B cell (primary cell): ENCODE data around the gene XPNPEP3. TPM values are rescaled to one million over a fixed set of nuclear protein-coding genes. Genes with fewer than 3 reads are reported as not detected.

Experiments used
- ATAC-seq: fragments of 200-7000 bp; cut with Tn5 transposase; one replicate; pipeline ENCODE4 v1.10.0; 2021; ENCODE audit warnings: low read depth, mild to moderate bottlenecking, moderate number of reproducible peaks, moderate library complexity
- CTCF ChIA-PET: fragments of 350-600 bp; sonication (Branson Sonifier 250); formaldehyde crosslinking; loops from one replicate; lab custom pipeline; 2021; ENCODE audit warnings: antibody characterized with exemption, inconsistent platforms; lab: Charles Lee
- POLR2A ChIA-PET: fragments of 350-600 bp; sonication (Branson Sonifier 250); formaldehyde crosslinking; loops from one replicate; lab custom pipeline; 2021; ENCODE audit warnings: antibody characterized with exemption; lab: Charles Lee
- DNase-seq: peaks from one replicate; pipeline ENCODE4 v3.0.0; 2013
- H2AFZ ChIP-seq: 2 replicates; pipeline ENCODE4 v1.6.1; 2012; ENCODE audit warnings: mild to moderate bottlenecking, low read depth, low read length; ENCODE audit not compliant: insufficient read depth, poor library complexity, severe bottlenecking
- H3K27ac ChIP-seq, 2 donors: 1 replicate in 1 of 2; 2 replicates in 1 of 2; pipeline ENCODE4 v1.5.1; 2012 to 2013; ENCODE audit warnings: low read length in 2 of 2, mild to moderate bottlenecking in 2 of 2, moderate library complexity in 1 of 2
- H3K27me3 ChIP-seq, 4 experiments: fragments of 200-600 bp in 1 of 4; sonication (generic) in 1 of 4; replicated peaks in 1 of 4; 1 replicate in 2 of 4; 2 replicates in 2 of 4; pipeline versions ENCODE4 v1.6.1 to v1.7.0; 2013 to 2016; ENCODE audit warnings: low read length in 3 of 4, mild to moderate bottlenecking in 2 of 4, mixed read lengths in 1 of 4, moderate library complexity in 1 of 4; ENCODE audit not compliant: insufficient read depth in 4 of 4, control insufficient read depth in 3 of 4; ENCODE audit errors: control extremely low read depth in 1 of 4
- H3K36me3 ChIP-seq, 2 experiments: replicated peaks in 1 of 2; 1 replicate in 1 of 2; 2 replicates in 1 of 2; pipeline versions ENCODE4 v1.6.1 to v1.7.1; 2013; ENCODE audit warnings: low read length in 1 of 2; ENCODE audit not compliant: insufficient read depth in 2 of 2, control insufficient read depth in 1 of 2; ENCODE audit errors: control extremely low read depth in 1 of 2, extremely low read depth in 1 of 2
- H3K4me1 ChIP-seq, 2 donors: fragments of 200-600 bp in 1 of 2; sonication (generic) in 1 of 2; 1 replicate in 1 of 2; 2 replicates in 1 of 2; pipeline versions ENCODE4 v1.5.1 to v1.6.1; 2013 to 2017; ENCODE audit warnings: low read length in 2 of 2; ENCODE audit not compliant: control insufficient read depth in 2 of 2, insufficient read depth in 2 of 2
- H3K4me2 ChIP-seq: replicated peaks from 2 replicates; pipeline ENCODE3; 2012; ENCODE audit warnings: mild to moderate bottlenecking, low read depth, low read length; ENCODE audit not compliant: poor library complexity, severe bottlenecking
- H3K4me3 ChIP-seq, 5 experiments: fragments of 200-600 bp in 1 of 5; sonication (generic) in 1 of 5; 1 replicate in 3 of 5; 2 replicates in 2 of 5; pipeline versions ENCODE4 v1.5.1 to v1.7.0; 2011 to 2016; ENCODE audit warnings: low read length in 4 of 5, mild to moderate bottlenecking in 4 of 5, low read depth in 2 of 5, control low read depth in 1 of 5, moderate library complexity in 1 of 5; ENCODE audit not compliant: insufficient read depth in 1 of 5; ENCODE audit errors: control extremely low read depth in 1 of 5, extremely low read depth in 1 of 5
- H3K79me2 ChIP-seq: fragments of 200-600 bp; sonication (generic); one replicate; pipeline ENCODE4 v1.6.0; 2016; ENCODE audit warnings: low read length; ENCODE audit not compliant: control insufficient read depth, insufficient read depth
- H3K9ac ChIP-seq: fragments of 200-600 bp; sonication (generic); 2 replicates; pipeline ENCODE4 v1.6.1; 2017; ENCODE audit warnings: mild to moderate bottlenecking, low read length, moderate library complexity
- H3K9me3 ChIP-seq, 3 donors: one replicate each; pipeline versions ENCODE4 v1.6.1 to v1.7.1; 2013; ENCODE audit warnings: low read length in 2 of 3; ENCODE audit not compliant: control insufficient read depth in 2 of 3, insufficient read depth in 1 of 3; ENCODE audit errors: control extremely low read depth in 1 of 3
- H4K20me1 ChIP-seq: 2 replicates; pipeline ENCODE4 v1.6.0; 2012; ENCODE audit warnings: mild to moderate bottlenecking, low read length; ENCODE audit not compliant: insufficient read depth, control insufficient read depth, poor library complexity, severe bottlenecking
- H3K27ac Mint-ChIP-seq: one replicate; pipeline ENCODE4 v1.8.0; 2021; ENCODE audit warnings: mixed read lengths
- H3K27me3 Mint-ChIP-seq: one replicate; pipeline ENCODE4 v1.8.0; 2021; ENCODE audit warnings: mixed read lengths
- H3K4me1 Mint-ChIP-seq: one replicate; pipeline ENCODE4 v1.8.0; 2021; ENCODE audit warnings: mixed read lengths
- H3K4me3 Mint-ChIP-seq: one replicate; pipeline ENCODE4 v1.8.0; 2021; ENCODE audit warnings: mixed read lengths
- H3K9me3 Mint-ChIP-seq: one replicate; pipeline ENCODE4 v1.8.0; 2022; ENCODE audit warnings: mixed read lengths; ENCODE audit not compliant: insufficient read depth
- EZH2 ChIP-seq: IDR thresholded peaks from 2 replicates; pipeline ENCODE4 v1.6.1; 2012; ENCODE audit warnings: borderline replicate concordance, low read depth, mild to moderate bottlenecking, moderate library complexity, low read length; ENCODE audit not compliant: insufficient read depth, poor library complexity, severe bottlenecking
- WGBS: methylation state at CpG from one replicate; pipeline ENCODE4 v1.1.5; 2013; ENCODE audit warnings: missing lambda C conversion rate; ENCODE audit not compliant: insufficient coverage; 5-methylcytosine and 5-hydroxymethylcytosine counted together
- intact Hi-C: fragments of 100-400 bp; cut with micrococcal nuclease; formaldehyde crosslinking; loops from one replicate; pipeline ENCODE4 v1.10.0; 2022
- polyA plus RNA-seq: library from polyadenylated mRNA; depleted of rRNA; stranded (reverse); fragments of >200 nt; gene quantifications from 2 replicates; pipeline ENCODE4 v1.2.3, GENCODE V29; 2012
- total RNA-seq, 2 donors: library from RNA; stranded (reverse); fragments of 120-200 nt in 1 of 2; gene quantifications; 1 replicate in 1 of 2; 2 replicates in 1 of 2; pipeline versions ENCODE4 v1.2.3 to v1.2.4, GENCODE V29; 2013 to 2022
- TF ChIP-seq, protein P1 (sequence below): fragments of 200-600 bp; IDR thresholded peaks from one replicate; pipeline ENCODE4 v1.8.0; 2022; ENCODE audit warnings: antibody characterized with exemption, mild to moderate bottlenecking

The XPNPEP3 gene
- total and polyA plus RNA-seq, 2 donors (not counting 1 experiment from before 2014, with no cell fraction given), result 7.9 to 18.9 TPM

DNA sequence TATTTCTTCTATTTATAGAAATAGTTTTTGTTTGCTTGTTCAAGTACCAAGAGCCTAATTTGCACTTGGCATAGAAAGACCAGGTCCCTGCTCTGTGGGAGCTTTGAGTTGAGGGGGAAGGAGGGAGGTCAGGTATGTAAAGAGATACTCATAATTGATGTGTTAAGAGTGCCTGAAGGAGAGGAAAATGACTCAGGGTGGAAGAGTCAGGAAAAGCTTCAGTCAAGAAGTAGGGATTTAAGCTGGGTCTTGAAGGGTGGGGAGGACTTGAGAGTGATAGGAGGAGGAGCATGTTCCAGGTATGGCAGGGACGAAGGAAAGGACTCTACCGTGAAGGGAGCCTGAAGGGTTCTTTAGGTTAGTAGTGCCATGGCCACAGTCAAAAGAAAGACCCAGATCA lies 103.2 kb downstream of the XPNPEP3 start:
- 100% methylated on average over 1 of the region's 2 CpGs for WGBS
- Mint-ChIP-seq H3K9me3 (no peaks in the 10 kb centered on the region), H3K4me3 (no peak overlapping the region), H3K4me1 (peaks cover 4% of the 10 kb centered on the region), H3K27ac (no peak overlapping the region), H3K27me3 (no peaks in the 10 kb centered on the region)
- Histone ChIP-seq H3K9ac (no peak overlapping the region), H3K27me3 (no peaks in the 10 kb centered on the region), H3K4me2 (no peak overlapping the region), H3K36me3 (peaks cover 4 to 49% of the 10 kb centered on the region in 2 experiments), H3K4me1 (no peaks in the 10 kb centered on the region), H3K9me3 (no peaks in the 10 kb centered on the region), H3K79me2 (peaks cover 93% of the 10 kb centered on the region), H4K20me1 (peaks cover 44% of the 10 kb centered on the region), H2AFZ (no peak overlapping the region), H3K4me3 (no peak overlapping the region), H3K27ac (peak overlapping the region in 1 of 2 donors; percentile 48)
- CTCF ChIA-PET, result interaction anchor here (1.0 to 1.7 kb wide), 2 partner anchors 9 to 37 kb away, joined by 5 read pairs; partner anchors contain the start of gene RBX1
- ATAC-seq (no peak), DNase-seq (no peak)
- intact Hi-C loops, result no loop called here
- TF ChIP-seq EZH2, result no peak
- TF ChIP-seq, protein P1, sequence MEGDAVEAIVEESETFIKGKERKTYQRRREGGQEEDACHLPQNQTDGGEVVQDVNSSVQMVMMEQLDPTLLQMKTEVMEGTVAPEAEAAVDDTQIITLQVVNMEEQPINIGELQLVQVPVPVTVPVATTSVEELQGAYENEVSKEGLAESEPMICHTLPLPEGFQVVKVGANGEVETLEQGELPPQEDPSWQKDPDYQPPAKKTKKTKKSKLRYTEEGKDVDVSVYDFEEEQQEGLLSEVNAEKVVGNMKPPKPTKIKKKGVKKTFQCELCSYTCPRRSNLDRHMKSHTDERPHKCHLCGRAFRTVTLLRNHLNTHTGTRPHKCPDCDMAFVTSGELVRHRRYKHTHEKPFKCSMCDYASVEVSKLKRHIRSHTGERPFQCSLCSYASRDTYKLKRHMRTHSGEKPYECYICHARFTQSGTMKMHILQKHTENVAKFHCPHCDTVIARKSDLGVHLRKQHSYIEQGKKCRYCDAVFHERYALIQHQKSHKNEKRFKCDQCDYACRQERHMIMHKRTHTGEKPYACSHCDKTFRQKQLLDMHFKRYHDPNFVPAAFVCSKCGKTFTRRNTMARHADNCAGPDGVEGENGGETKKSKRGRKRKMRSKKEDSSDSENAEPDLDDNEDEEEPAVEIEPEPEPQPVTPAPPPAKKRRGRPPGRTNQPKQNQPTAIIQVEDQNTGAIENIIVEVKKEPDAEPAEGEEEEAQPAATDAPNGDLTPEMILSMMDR, result no peak
- POLR2A ChIA-PET, result interaction anchor here (0.6 kb wide), 1 partner anchor 9 kb away, joined by 6 read pairs; the partner anchor contains the start of gene RBX1

DNA sequence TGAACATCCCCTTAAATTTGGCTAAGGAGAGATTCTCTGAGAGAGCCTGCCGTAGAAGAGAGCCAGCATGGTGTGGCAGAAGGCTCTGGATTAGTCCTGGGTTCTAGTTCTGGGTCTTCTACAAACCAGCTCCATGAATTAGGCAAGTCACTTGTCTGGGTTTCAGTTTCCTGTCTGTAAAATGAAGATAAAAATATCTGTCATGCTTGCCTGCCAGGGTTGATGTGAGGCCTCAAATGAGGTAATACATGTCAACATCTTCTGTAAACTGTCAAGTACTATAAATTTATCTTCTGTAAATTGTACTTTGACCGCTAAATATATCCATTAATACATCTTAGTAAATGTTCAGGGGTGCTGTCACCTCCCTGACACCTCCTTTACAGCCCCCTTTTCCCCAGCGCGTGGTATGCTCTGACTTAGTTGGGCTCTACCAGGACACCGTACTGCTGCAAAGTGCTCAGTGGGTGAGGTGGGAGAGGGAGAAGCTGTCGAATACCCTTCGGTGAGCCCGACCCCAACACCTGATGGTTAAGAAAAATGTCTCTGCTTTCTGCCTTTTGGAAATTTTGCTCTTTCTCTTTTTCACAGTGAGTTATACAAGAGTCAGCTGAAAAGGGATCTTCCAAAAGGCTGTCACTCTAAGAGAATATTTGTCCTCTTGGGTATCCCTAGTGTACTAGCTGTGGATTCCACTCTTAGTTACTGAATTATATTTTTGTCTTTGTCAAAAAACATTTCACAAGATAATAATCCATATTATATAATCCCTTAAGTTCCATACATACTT lies 109.2 kb downstream of the XPNPEP3 start:
- Histone ChIP-seq H3K9me3 (no peaks in the 10 kb centered on the region), H3K4me3 (no peak overlapping the region), H3K27me3 (no peaks in the 10 kb centered on the region), H3K36me3 (peaks cover 15 to 61% of the 10 kb centered on the region in 2 experiments), H3K79me2 (peaks cover 46% of the 10 kb centered on the region), H4K20me1 (peaks cover 23% of the 10 kb centered on the region), H2AFZ (no peak overlapping the region), H3K4me1 (peaks cover 4 to 6% of the 10 kb centered on the region in 2 donors), H3K4me2 (no peak overlapping the region), H3K27ac (peak overlapping the region in 1 of 2 donors; percentile 57), H3K9ac (no peak overlapping the region)
- no peak overlapping the region for H3K4me3 Mint-ChIP-seq
- no peaks in the 10 kb centered on the region for H3K9me3 Mint-ChIP-seq
- H3K27me3 Mint-ChIP-seq, result no peaks in the 10 kb centered on the region
- 100% methylated on average over 1 of the region's 8 CpGs for WGBS
- no peak overlapping the region for H3K27ac Mint-ChIP-seq
- ChIA-PET POLR2A (no interaction called here), CTCF (interaction anchor here (0.8 to 2.8 kb wide), 4 partner anchors 15 to 143 kb away, joined by 3 to 12 read pairs (median 3); partner anchors contain the start of genes EP300 and RBX1)
- ATAC-seq (no peak), DNase-seq (no peak)
- H3K4me1 Mint-ChIP-seq, result peaks cover 9% of the 10 kb centered on the region
- intact Hi-C loops, result no loop called here
- TF ChIP-seq, protein P1, result no peak
- no peak for TF ChIP-seq EZH2
